Mesendoderm (in vitro differentiated cells): ENCODE data around the gene BCCIP.
A peak's percentile ranks its signal among the peaks of the same experiment; 100 is the strongest.

Experiments used
- DNase-seq: peaks from one replicate; pipeline ENCODE4 v3.0.0; 2013
- H2AK5ac ChIP-seq: 2 replicates; pipeline ENCODE4 v1.6.1; 2013; ENCODE audit warnings: low read length, inconsistent platforms
- H2BK120ac ChIP-seq: 2 replicates; pipeline ENCODE4 v1.6.1; 2013; ENCODE audit warnings: low read depth, mild to moderate bottlenecking, low read length, moderate library complexity, mixed read lengths
- H2BK15ac ChIP-seq: replicated peaks from 2 replicates; pipeline ENCODE4 v1.6.1; 2013; ENCODE audit warnings: low read depth, mild to moderate bottlenecking, moderate library complexity
- H2BK5ac ChIP-seq: 2 replicates; pipeline ENCODE4 v1.6.1; 2013; ENCODE audit warnings: low read length, inconsistent platforms
- H3K18ac ChIP-seq: 2 replicates; pipeline ENCODE4 v1.6.1; 2013; ENCODE audit warnings: mild to moderate bottlenecking, low read length, mixed read lengths
- H3K23ac ChIP-seq: one replicate; pipeline ENCODE4 v1.6.1; 2013; ENCODE audit warnings: low read length
- H3K27ac ChIP-seq: 2 replicates; pipeline ENCODE4 v1.5.1; 2013; ENCODE audit warnings: low read depth, mild to moderate bottlenecking, inconsistent platforms, low read length, moderate library complexity
- H3K27me3 ChIP-seq: 2 replicates; pipeline ENCODE4 v1.6.1; 2013; ENCODE audit warnings: low read length, control low read depth, mild to moderate bottlenecking, inconsistent platforms; ENCODE audit not compliant: insufficient read depth, poor library complexity
- H3K36me3 ChIP-seq: 2 replicates; pipeline ENCODE4 v1.6.1; 2013; ENCODE audit warnings: low read length, inconsistent platforms; ENCODE audit not compliant: control insufficient read depth, insufficient read depth
- H3K4ac ChIP-seq: one replicate; pipeline ENCODE4 v1.6.1; 2013; ENCODE audit warnings: low read depth, mild to moderate bottlenecking, low read length, moderate library complexity
- H3K4me1 ChIP-seq: 2 replicates; pipeline ENCODE4 v1.6.1; 2013; ENCODE audit warnings: low read depth, low read length, inconsistent platforms; ENCODE audit not compliant: control insufficient read depth
- H3K4me2 ChIP-seq: 2 replicates; pipeline ENCODE4 v1.6.1; 2013; ENCODE audit warnings: low read length
- H3K4me3 ChIP-seq: 2 replicates; pipeline ENCODE4 v1.5.1; 2013; ENCODE audit warnings: mild to moderate bottlenecking, low read length
- H3K56ac ChIP-seq: one replicate; pipeline ENCODE4 v1.6.1; 2013; ENCODE audit warnings: low read length
- H3K79me1 ChIP-seq: 2 replicates; pipeline ENCODE4 v1.6.1; 2013; ENCODE audit warnings: low read length, inconsistent platforms
- H3K79me2 ChIP-seq: 2 replicates; pipeline ENCODE4 v1.6.1; 2013; ENCODE audit warnings: mild to moderate bottlenecking, low read length; ENCODE audit not compliant: control insufficient read depth, insufficient read depth
- H3K9ac ChIP-seq: 2 replicates; pipeline ENCODE4 v1.6.1; 2013; ENCODE audit warnings: low read length, inconsistent platforms
- H4K5ac ChIP-seq: one replicate; pipeline ENCODE4 v1.6.1; 2013; ENCODE audit warnings: low read length
- H4K8ac ChIP-seq: one replicate; pipeline ENCODE4 v1.6.1; 2013; ENCODE audit warnings: low read depth, mild to moderate bottlenecking, control low read depth, low read length, moderate library complexity
- WGBS: extraction: QIAGEN DNeasy Blood & Tissue Kit; methylation state at CpG from one replicate; pipeline ENCODE4 v1.1.7; 2013; ENCODE audit warnings: low lambda C conversion rate, missing lambda C conversion rate; ENCODE audit not compliant: insufficient coverage; ENCODE audit errors: extremely low coverage; 5-methylcytosine and 5-hydroxymethylcytosine counted together

Gene BCCIP

GRCh38 chr10:125865120-125865519 is 41.8 kb downstream of the BCCIP start:
- Histone ChIP-seq H3K4ac (no peak overlapping the region), H3K9ac (no peak overlapping the region), H3K23ac (no peak overlapping the region), H3K79me2 (no peaks in the 10 kb centered on the region), H2AK5ac (no peak overlapping the region), H2BK5ac (no peak overlapping the region), H3K4me3 (no peak overlapping the region), H4K8ac (no peak overlapping the region), H3K36me3 (no peaks in the 10 kb centered on the region), H2BK120ac (no peak overlapping the region), H3K4me2 (no peak overlapping the region), H3K27ac (no peak overlapping the region), H3K4me1 (no peaks in the 10 kb centered on the region), H4K5ac (no peak overlapping the region), H3K27me3 (no peaks in the 10 kb centered on the region), H3K18ac (no peak overlapping the region), H2BK15ac (no peak overlapping the region), H3K56ac (no peak overlapping the region), H3K79me1 (no peaks in the 10 kb centered on the region)
- WGBS: no CpG with 5 or more reads among the region's 3 CpGs
- DNase-seq: no peak

GRCh38 chr10:125866421-125867029 is 43.2 kb downstream of the BCCIP start:
- Histone ChIP-seq H3K23ac (no peak overlapping the region), H3K4me1 (no peaks in the 10 kb centered on the region), H4K8ac (no peak overlapping the region), H3K18ac (no peak overlapping the region), H3K27ac (no peak overlapping the region), H3K4ac (no peak overlapping the region), H2BK5ac (no peak overlapping the region), H2BK15ac (no peak overlapping the region), H3K4me2 (no peak overlapping the region), H3K79me2 (no peaks in the 10 kb centered on the region), H2BK120ac (no peak overlapping the region), H3K27me3 (no peaks in the 10 kb centered on the region), H3K4me3 (no peak overlapping the region), H3K36me3 (no peaks in the 10 kb centered on the region), H3K56ac (no peak overlapping the region), H4K5ac (no peak overlapping the region), H2AK5ac (no peak overlapping the region), H3K9ac (no peak overlapping the region), H3K79me1 (no peaks in the 10 kb centered on the region)
- no peak for DNase-seq
- no CpG with 5 or more reads among the region's 7 CpGs for WGBS

- Histone ChIP-seq H2BK120ac (no peak overlapping the region), H3K4ac (no peak overlapping the region), H3K56ac (no peak overlapping the region), H3K23ac (no peak overlapping the region), H2AK5ac (no peak overlapping the region), H3K79me1 (no peaks in the 10 kb centered on the region), H4K8ac (no peak overlapping the region), H2BK15ac (no peak overlapping the region), H3K4me1 (no peaks in the 10 kb centered on the region), H4K5ac (no peak overlapping the region), H3K79me2 (no peaks in the 10 kb centered on the region), H3K9ac (no peak overlapping the region), H2BK5ac (no peak overlapping the region), H3K4me2 (no peak overlapping the region), H3K27me3 (no peaks in the 10 kb centered on the region), H3K36me3 (no peaks in the 10 kb centered on the region), H3K27ac (no peak overlapping the region), H3K18ac (no peak overlapping the region), H3K4me3 (no peak overlapping the region)
- DNase-seq: peak; percentile 62
- WGBS: no CpG with 5 or more reads among the region's 7 CpGs
Measured at GRCh38 chr10:125868372-125868975, 45.1 kb downstream of the BCCIP start.

GRCh38 chr10:125871338-125871737 is 48.0 kb downstream of the BCCIP start:
- no peak overlapping the region for H3K4me2 ChIP-seq
- H2AK5ac ChIP-seq: no peak overlapping the region
- H3K23ac ChIP-seq: no peak overlapping the region
- no peak overlapping the region for H3K18ac ChIP-seq
- no peak overlapping the region for H3K9ac ChIP-seq
- no peaks in the 10 kb centered on the region for H3K4me1 ChIP-seq
- H3K27me3 ChIP-seq: no peaks in the 10 kb centered on the region
- no peak overlapping the region for H3K27ac ChIP-seq
- no peak overlapping the region for H2BK15ac ChIP-seq
- H4K5ac ChIP-seq: no peak overlapping the region
- H2BK5ac ChIP-seq: no peak overlapping the region
- H3K36me3 ChIP-seq: no peaks in the 10 kb centered on the region
- no peak overlapping the region for H2BK120ac ChIP-seq
- no peak overlapping the region for H3K4ac ChIP-seq
- no peaks in the 10 kb centered on the region for H3K79me2 ChIP-seq
- no peak overlapping the region for H3K56ac ChIP-seq
- H4K8ac ChIP-seq: no peak overlapping the region
- no peak for DNase-seq
- H3K79me1 ChIP-seq: no peaks in the 10 kb centered on the region
- no CpG with 5 or more reads among the region's 4 CpGs for WGBS
- no peak overlapping the region for H3K4me3 ChIP-seq

GRCh38 chr10:125878957-125879835 is 55.9 kb downstream of the BCCIP start:
- no CpG with 5 or more reads among the region's 11 CpGs for WGBS
- H3K36me3 ChIP-seq: no peaks in the 10 kb centered on the region

More at GRCh38 chr10:125878957-125879835, 55.9 kb downstream of the BCCIP start:
- Histone ChIP-seq H3K9ac (no peak overlapping the region), H2AK5ac (no peak overlapping the region), H2BK5ac (no peak overlapping the region), H3K4me2 (no peak overlapping the region), H3K56ac (no peak overlapping the region), H3K79me2 (no peaks in the 10 kb centered on the region), H3K79me1 (no peaks in the 10 kb centered on the region), H2BK120ac (no peak overlapping the region), H4K5ac (no peak overlapping the region), H4K8ac (no peak overlapping the region), H3K27me3 (no peaks in the 10 kb centered on the region), H3K23ac (no peak overlapping the region), H3K4ac (no peak overlapping the region), H2BK15ac (no peak overlapping the region), H3K4me1 (peaks cover 6% of the 10 kb centered on the region), H3K4me3 (no peak overlapping the region), H3K18ac (no peak overlapping the region), H3K27ac (no peak overlapping the region)
- peak; percentile 47 for DNase-seq
